NAMALWA (cell line): Measurements from ENCODE around the gene ITGA3.

Experiments used
- DNase-seq: peaks from one replicate; pipeline ENCODE4 v3.0.0-alpha.2; 2015; ENCODE audit warnings: low spot score

The ITGA3 gene

DNA sequence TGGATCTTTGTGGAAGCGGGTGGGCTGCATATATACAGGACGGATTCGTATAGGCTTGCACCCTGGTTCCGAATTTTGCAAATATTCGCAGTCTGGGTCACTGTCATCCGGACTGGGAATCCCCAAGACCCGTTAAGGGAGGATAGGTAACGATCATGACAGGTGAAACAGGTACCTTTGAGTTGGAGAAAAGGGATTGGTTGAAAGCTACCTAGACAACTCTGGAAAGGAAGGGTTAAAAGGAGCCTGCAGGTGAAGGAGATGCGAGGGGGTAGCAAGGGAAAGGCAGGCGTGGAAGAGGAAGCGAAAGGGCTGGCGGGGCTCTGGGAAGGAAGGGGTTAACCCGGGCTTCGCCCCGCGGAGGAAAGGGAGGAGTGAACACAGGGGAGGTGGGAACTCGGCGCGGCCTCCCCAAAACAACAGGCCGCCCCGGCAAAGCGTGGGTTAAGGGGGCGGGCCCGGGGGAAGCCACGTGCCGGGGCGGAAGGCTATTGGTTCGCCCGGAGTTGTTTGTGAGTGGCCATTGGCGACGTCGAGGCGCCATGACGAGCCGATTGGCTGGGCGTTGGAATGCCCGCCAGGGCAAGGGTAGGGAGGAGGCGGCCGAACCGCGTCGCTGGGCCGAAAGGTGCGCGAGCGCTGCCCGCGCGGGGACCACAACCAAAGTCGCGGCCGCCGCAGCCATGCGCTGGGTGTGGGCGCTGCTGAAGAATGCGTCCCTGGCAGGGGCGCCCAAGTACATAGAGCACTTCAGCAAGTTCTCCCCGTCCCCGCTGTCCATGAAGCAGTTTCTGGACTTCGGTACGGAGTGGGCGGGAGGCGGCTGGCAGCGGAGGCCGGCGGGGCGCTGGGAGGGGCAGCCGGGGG lies 39.1 kb downstream of the ITGA3 start, which contains the start of gene PDK2:
Gene PDK2 (plus strand): TSS at position 599 of the 867 bp plus-strand sequence. CDS start 85 bp downstream, at position 684.
- peak; percentile 98 for DNase-seq

DNA sequence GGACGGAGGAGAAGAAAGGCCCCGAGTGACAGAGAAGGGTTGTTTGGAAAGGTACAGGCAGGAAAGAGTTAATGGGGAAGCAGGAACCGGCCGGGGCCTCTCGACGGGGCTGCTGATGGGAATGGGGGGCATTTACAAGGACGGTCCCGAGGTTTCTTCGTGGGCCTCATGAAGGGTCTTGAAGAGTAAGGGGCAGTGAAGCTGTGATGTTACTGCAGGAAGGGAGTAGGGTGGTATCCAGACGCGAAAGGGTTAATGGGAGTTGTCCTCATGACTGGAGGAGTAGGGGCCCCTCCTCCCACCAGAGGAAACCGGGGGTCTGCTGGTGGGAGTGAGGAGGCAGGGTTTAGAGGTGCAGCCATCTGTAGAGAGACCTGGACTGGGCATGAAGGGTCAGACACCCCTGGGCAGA lies 39.7 kb downstream of the ITGA3 start:
- no peak for DNase-seq

DNA sequence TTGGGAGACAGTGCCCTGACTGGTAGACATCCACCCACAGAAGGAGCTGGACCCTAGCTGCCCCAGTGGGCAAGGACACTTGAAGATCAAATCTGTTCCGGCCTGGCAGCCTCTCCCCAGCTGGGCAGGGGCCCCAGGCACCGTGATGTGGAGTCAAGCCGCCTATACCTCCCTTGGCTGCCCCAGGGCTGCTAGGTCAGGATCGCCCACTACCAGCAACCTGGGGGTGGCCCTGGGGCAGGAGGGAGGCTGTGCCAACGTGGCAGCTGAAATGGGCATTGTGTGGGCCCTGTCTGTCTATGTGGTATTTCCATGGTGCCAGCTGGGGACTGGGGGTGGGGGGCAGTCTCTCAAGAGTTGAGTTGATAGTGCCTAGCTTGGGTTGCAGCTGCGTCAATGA lies 40.2 kb downstream of the ITGA3 start:
- DNase-seq: no peak

DNA sequence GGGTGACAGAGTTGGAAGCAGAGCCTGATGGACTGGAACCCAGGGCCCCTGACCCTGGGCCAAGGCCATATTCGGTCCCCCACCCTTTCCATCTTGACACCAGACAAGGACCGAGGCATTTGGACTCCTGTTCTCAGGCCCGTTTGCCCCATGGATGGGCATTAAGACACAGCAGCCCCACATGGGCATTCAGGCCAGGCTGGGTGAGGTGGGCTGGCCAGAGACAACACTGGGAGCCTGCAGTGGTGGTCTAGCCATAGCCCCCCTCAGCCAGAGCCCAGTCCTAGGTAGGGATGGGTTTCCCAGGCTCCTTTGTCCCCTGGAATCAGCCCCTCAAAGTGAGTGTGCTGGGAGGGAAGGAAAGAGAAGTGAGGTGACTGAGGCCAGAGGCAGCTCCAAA lies 40.8 kb downstream of the ITGA3 start:
- DNase-seq: no peak

DNA sequence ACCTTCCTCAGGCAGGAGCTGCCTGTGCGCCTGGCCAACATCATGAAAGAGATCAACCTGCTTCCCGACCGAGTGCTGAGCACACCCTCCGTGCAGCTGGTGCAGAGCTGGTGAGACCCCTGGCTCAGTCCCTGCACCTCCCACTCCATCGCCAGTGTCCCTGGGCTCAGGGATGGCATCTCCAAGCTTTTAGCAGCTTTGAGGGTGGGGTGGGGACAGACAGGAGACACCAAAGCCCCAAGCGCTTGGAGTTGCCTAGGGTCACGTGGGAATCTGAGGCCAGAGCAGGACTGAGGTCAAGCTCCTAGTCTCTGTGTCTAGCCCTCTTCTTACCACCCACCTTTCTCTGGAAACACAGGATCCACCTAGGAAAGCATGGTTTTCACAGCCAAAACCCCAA lies 41.5 kb downstream of the ITGA3 start:
- DNase-seq: no peak

DNA sequence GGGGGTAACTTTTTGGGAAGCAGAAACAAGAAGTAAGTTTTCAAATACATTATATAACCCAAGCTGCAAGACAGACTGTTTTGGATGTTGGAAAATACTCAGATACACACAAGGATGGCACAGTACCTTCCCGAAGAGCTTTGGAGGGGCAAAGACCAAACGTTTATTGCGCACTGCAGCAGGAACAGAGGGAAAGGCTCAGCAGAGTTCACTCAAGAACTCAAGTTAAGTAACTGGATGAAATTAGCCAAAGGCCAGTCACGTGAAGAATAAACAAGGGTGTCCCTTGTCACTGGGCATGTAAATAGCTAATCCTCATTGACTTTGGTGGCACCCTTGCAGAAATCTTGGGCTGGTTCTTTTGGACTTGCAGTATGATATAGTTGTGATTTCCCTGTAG lies 42.0 kb downstream of the ITGA3 start:
- no peak for DNase-seq

DNA sequence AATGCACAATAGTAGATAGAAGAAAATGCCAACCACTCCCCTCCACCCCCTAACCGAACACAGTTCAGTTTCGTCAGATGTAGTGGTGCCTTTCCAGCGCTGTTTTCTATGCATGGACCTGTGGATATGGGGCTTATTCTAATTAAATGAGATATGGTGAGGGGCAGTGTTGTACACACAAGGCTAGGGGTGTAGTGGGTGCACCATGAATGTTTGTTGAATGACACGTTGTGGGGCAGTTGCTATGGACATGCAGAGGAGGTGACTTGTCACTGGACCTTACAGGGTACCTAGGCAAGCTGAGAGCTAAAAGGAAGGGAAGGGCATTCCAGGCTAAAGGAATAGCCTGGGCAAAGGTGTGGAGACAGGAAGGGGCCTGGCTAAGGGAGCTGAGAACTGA lies 42.7 kb downstream of the ITGA3 start:
- DNase-seq: no peak

DNA sequence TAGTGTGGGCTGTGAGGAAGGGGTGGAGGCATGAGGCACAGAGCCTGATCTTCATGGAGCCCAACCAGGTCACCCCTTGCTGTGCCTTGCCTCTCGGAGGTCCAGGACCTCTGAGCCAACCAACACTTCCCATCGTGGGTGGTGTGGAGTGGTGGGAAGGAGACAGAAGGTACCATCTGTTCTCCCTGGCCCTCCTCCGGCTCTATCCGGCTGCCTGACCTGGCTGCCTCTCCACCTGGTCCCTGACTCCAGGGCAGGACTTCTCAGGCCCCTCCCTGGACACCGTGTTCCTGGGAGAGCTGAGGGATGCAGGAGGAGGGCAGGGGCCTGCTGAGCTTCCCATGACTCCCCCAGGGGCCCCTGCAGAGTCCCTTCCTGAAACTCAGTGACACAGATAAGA lies 43.1 kb downstream of the ITGA3 start:
- DNase-seq: no peak

DNA sequence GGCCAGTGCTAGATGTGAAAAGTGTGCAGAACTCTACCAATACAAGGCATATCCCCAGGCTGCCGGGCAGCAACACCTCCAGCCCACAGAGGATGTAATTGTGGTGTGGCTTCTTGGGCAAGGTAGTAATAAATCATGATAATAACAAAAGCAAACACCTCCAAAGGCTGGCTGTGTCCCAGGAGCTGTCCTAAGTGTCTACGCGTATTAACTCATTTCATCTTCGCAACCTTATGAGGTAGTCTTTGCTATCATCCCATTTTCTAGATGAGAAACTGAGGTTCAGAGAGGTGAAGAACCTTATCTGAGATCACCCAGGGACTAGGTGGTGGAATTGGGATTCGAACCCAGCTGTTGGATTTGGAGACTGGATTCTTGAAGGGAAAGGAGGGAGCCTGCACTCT lies 44.6 kb downstream of the ITGA3 start:
- DNase-seq: no peak

DNA sequence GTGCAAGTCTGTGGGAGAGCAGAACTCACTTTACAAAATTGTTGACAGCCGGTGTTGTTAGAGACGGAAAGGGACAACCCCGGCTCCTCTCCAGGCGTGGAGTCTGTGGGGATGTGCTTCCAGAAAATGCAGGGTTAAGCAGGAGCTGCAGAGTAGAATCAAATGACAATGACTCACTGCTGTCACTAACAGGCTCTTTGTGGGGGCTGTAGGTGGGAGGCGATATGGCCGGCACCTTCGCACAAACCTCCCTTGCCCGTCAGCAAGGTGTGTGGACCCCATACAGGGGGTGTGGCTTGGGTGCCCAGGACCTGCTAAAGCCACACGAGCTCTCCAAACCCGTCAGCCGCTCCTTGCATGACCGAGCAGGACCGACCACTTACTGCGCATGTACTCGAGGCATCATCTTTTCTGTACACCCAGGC lies 45.0 kb downstream of the ITGA3 start:
- DNase-seq: no peak

DNA sequence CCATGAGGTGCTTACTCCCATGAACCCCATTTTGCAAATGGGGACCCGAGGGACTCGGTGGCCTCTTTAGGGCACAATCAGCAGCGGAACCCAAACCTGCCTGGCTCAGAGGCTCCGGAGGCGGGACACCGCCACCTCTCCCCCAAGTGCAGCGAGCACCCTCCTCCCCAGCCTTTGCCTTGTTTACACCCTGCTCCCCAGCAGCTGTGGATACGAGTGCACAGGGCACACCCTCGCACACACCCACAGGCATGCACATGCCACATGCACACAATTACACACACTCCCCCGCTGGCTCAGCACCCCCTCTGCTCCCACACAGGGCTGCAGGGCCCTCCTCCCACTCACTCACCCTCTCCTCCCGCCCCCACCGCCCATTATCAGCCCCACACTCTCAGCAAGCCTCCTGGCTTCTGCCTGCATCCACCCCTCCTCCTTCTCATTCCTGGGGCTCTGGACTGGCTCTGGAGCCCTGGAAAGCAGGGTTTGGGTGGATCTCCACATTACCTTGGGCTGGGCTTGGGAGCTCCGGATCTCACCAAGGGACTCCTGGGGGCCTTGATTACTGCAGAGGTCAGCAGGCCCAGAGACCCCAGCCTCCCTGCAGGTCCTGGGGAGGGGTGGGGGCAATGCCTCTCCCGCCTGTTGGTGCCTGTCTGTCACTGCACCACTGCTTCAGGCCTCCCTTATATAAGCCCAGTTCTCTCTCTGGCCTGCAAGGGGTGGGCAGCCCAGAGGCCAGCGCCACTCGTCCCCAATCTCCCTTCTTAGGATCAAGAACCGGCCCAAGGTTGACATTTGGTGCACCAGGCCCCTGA lies 45.6 kb downstream of the ITGA3 start:
- no peak for DNase-seq

DNA sequence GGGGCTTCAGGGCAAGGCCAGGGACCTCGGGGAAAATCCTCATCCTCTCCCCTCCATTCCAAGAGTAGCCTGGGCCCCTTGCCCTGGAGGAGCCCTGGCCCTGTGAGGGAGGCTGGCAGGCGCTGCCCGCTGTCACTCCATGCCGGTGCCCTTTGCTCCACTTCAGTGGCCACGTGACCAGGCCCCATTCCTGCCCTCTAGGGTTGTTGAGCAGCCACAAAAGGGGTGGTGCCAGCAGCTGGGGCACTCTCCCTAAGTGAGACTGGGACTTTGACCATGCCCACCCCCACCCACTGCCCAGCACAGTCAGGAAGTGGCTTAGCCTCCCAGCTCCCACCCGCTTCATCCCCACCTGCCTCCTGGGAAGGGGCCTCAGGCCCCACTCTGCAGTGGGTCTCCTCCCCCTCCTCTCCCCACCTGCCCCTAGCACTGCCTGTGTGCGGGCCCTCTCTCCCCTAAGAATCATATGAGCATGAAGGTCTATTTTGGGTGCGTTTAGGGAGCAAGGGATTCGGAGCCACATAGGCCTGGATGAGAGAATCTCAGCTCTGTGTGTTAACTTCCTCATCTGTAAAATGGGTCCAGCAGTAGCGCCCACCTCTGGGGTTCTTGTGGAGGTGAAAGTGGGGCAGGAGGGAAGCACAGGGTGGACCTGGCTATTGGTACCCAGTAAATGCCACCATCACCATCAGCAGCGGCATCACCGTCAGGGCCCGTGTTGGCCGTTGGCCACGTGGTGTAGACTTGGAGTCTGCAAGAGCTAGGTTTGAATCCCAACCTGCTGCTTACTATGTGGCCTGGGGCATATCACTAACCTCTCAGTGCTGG lies 46.5 kb downstream of the ITGA3 start:
- no peak for DNase-seq

DNA sequence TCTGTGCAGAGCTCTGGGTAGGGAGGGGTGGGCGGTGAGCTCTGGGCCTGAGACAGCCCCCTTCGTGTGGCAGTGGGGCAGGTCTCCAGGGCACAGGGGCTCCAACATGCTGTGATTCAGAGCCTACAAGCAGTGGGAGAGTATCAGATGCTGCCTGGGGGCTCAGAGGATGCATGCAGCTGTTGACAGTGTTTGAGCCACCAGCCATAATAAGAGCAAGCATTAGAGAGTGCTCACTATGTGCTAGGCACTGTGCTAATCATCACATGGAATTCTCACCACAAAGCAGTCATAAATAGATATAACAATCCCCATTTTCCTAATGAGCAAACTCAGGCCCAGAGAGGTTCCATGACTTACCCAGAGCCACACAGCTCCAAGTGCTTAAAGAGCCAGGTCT lies 47.3 kb downstream of the ITGA3 start:
- DNase-seq: no peak

DNA sequence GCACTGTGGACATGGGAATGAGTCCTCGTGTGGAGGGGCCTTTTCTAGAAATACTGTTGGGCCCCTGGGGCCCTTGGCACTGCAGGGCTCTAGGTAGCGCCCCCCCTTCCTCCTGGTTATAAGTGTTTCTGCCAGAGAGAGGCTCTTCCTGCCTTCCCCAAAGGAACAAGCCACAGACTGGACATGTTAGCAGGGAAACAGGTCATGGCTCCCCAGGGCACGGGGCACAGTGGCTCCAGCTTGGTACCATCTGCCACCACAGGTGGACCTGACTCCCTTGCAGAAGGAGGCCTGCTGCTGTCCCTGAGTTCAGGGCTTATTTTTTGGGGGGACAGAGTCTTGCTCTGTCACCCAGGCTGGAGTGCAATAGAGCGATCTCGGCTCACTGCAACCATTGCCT lies 48.0 kb downstream of the ITGA3 start:
- no peak for DNase-seq

DNA sequence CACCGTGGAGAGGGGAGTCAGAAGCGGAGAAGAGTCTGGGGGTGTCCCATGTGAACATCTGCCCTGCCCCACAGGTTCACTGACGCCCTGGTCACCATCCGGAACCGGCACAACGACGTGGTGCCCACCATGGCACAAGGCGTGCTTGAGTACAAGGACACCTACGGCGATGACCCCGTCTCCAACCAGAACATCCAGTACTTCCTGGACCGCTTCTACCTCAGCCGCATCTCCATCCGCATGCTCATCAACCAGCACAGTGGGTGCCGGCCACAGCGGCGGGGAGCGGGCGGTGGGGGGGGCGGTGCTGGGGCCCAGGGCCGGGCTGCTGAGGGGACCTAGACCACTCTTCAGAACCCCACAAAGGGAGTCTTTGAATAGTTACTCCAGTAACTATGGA lies 49.9 kb downstream of the ITGA3 start:
- DNase-seq: no peak

DNA sequence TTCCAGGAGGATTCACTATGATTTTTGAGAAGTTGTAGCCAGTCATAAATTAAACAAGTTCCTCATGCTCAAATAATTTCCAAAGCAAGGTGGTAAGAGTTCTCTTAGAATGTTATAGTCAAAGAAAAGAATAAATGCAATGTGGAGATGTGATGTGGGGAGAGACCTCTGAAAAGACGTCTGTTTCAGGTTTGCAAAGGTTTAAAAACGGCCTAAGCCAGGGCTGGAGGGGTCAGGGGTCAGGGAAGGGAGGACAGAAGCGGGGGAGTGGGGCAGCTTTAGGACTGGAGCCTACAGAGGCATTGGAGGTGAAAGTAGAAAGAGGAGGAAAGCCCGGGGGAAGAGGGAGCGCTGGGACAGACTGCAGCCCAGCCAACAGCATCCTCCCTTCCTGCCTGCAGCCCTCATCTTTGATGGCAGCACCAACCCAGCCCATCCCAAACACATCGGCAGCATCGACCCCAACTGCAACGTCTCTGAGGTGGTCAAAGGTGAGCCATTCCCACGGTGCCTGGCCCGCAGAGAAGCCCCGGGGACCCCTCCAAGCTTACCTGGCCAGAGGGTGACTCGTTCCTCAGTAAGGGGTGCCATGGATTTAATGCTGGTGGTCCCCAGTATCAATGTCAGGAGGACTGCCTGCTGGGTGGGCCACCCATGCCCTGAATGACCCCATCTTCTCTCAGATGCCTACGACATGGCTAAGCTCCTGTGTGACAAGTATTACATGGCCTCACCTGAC lies 50.7 kb downstream of the ITGA3 start:
- no peak for DNase-seq

DNA sequence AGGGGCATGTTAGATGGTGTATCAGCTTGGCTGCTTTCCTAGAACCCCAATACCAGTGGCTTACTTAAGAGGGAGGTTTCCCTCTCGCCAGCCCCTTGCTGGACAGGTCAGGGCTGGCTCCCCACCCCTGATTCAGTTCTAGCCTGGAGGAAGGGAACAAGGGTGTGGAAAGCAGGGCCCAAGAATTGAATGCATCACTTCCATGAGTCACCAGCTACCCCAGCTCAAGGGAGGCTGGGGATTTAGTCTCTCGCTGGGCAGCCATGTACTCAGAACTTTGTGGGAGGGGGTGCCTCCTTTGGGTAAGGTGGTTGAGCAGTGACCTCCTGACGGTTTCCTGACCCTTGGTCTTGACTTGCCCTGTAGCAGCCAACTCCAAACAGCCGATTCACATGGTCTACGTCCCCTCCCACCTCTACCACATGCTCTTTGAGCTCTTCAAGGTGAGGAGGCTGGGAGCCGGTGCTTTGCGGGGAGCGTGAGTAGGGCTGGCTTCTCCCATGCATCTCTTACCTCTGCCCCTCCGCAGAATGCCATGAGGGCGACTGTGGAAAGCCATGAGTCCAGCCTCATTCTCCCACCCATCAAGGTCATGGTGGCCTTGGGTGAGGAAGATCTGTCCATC lies 52.0 kb downstream of the ITGA3 start:
- no peak for DNase-seq

DNA sequence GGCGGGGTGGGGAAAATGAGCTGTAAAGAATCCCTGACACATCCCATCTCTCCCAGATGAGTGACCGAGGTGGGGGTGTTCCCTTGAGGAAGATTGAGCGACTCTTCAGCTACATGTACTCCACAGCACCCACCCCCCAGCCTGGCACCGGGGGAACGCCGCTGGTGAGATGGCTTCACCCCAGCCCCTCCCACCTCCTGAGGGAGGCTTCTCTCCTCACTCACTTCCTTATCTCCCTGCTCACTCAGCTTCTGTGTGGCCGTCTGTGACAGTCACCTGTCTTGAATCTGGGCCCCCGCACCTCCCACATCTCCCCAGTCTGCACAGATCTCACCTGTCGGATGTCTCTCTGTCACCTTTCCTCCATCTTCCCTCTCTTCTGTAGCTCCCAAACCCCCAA lies 52.6 kb downstream of the ITGA3 start:
- no peak for DNase-seq

DNA sequence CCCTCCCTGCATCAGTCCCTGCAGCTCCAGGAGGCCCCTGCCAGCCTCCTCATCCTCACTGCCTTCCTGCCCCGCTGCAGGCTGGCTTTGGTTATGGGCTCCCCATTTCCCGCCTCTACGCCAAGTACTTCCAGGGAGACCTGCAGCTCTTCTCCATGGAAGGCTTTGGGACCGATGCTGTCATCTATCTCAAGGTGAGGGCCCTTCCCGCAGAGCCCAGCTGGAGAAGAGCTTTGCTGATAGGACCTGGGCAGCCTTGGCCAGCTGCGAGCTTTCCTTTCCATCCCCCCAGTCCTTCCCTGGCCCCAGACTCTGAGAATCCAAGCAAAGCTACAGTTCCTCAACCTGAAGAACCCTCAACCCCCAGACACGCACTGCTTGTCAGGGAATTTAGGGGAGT lies 53.3 kb downstream of the ITGA3 start:
- DNase-seq: no peak

DNA sequence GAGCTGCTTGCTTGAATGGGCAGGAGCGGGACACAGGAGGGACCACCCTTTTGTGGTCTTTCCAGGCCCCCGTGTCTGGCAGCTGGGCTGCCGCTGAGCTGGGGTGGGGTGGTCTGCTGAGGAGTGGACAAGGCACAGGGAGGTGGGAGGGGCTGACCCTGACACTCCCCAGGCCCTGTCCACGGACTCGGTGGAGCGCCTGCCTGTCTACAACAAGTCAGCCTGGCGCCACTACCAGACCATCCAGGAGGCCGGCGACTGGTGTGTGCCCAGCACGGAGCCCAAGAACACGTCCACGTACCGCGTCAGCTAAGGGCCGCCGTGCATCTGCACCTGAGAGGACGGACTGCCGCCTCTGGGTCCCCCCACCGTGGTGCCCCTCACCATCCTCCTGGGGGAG lies 53.9 kb downstream of the ITGA3 start:
- DNase-seq: no peak
